Panc1 (cell line): ENCODE measurements around the gene OXTR. TPM values are rescaled to one million over a fixed set of nuclear protein-coding genes. Genes with fewer than 3 reads are reported as not detected.

Source experiments
- ATAC-seq: fragments of 200-7000 bp; cut with Tn5 transposase; 2 replicates; pipeline ENCODE4 v1.9.1; 2020; ENCODE audit warnings: mild to moderate bottlenecking, moderate library complexity
- BruUV-seq: library from RNA; stranded (reverse); fragments of 400-500 nt; replicated peaks from 2 replicates; lab custom pipeline; 2021; lab: Mats Ljungman, UMichigan
- CTCF ChIA-PET: fragments of 300-600 bp; sonication (Branson Sonifier 250); formaldehyde crosslinking; loops from one replicate; lab custom pipeline; 2022; ENCODE audit warnings: antibody characterized with exemption; lab: Charles Lee
- POLR2A ChIA-PET: fragments of 300-600 bp; sonication (Branson Sonifier 250); formaldehyde crosslinking; loops from one replicate; lab custom pipeline; 2022; ENCODE audit warnings: antibody characterized with exemption; lab: Charles Lee
- DNase-seq: peaks from one replicate; pipeline ENCODE4 v3.0.0-alpha.2; 2010; ENCODE audit warnings: low read depth, low spot score
- H3K27ac ChIP-seq: 2 replicates; pipeline ENCODE4 v1.5.1; 2011; ENCODE audit warnings: mild to moderate bottlenecking, low read length, inconsistent platforms
- H3K27me3 ChIP-seq: fragments of 200-500 bp; sonication (Bioruptor generic); 2 replicates; pipeline ENCODE4 v1.6.0; 2014; ENCODE audit warnings: low read length, inconsistent platforms; ENCODE audit not compliant: control insufficient read depth, insufficient read depth
- H3K36me3 ChIP-seq: fragments of 200-500 bp; sonication (Bioruptor generic); 2 replicates; pipeline ENCODE4 v1.5.1; 2014; ENCODE audit warnings: inconsistent platforms, mild to moderate bottlenecking, low read length, moderate library complexity; ENCODE audit not compliant: control insufficient read depth, insufficient read depth
- H3K4me1 ChIP-seq: 2 replicates; pipeline ENCODE4 v1.5.1; 2011; ENCODE audit warnings: inconsistent platforms, mild to moderate bottlenecking, low read length, moderate library complexity; ENCODE audit not compliant: control insufficient read depth, insufficient read depth
- H3K4me3 ChIP-seq, 2 experiments: 2 replicates each; pipeline ENCODE4 v1.5.1; 2011 to 2012; ENCODE audit warnings: low read depth in 2 of 2, low read length in 2 of 2, mild to moderate bottlenecking in 2 of 2, inconsistent platforms in 1 of 2, moderate library complexity in 1 of 2
- H3K9me3 ChIP-seq: fragments of 200-500 bp; sonication (Bioruptor generic); 2 replicates; pipeline ENCODE4 v1.5.1; 2014; ENCODE audit warnings: low read depth, mild to moderate bottlenecking, inconsistent platforms, low read length, moderate library complexity; ENCODE audit not compliant: control insufficient read depth, insufficient read depth
- POLR2AphosphoS5 ChIP-seq: IDR thresholded peaks from 2 replicates; pipeline ENCODE4 v1.6.1; 2012; ENCODE audit warnings: mild to moderate bottlenecking, low read depth, low read length, moderate library complexity
- SIN3A ChIP-seq: IDR thresholded peaks from 2 replicates; pipeline ENCODE4 v1.6.1; 2012; ENCODE audit warnings: low read depth, mild to moderate bottlenecking, low read length, moderate library complexity, borderline replicate concordance; ENCODE audit not compliant: insufficient read depth
- TCF7L2 ChIP-seq: IDR thresholded peaks from 2 replicates; pipeline ENCODE4 v1.6.1; 2011; ENCODE audit warnings: mild to moderate bottlenecking, low read depth, low read length, inconsistent platforms
- in situ Hi-C: cut with HindIII; loops from 2 replicates; pipeline ENCODE4 v1.10.0; 2016; ENCODE audit warnings: low sequenced_read_pairs, low pct_unique_long_range_greater_than_20kb
- intact Hi-C: fragments of 100-400 bp; cut with micrococcal nuclease; formaldehyde crosslinking; loops from one replicate; pipeline ENCODE4 v1.10.0; 2022; ENCODE audit not compliant: unreplicated experiment
- total RNA-seq: library from RNA; stranded (reverse); gene quantifications from one replicate; pipeline ENCODE4 v1.2.1, GENCODE V29; 2021; ENCODE audit not compliant: unreplicated experiment
- TF ChIP-seq, protein P1 (sequence below): fragments of 450-650 bp; IDR thresholded peaks from 2 replicates; pipeline ENCODE4 v1.5.1; 2017; ENCODE audit warnings: mild to moderate bottlenecking
- TF ChIP-seq, protein P2 (sequence below), 2 experiments: IDR thresholded peaks; 2 replicates each; pipeline ENCODE4 v1.6.1; 2011 to 2012; ENCODE audit warnings: low read depth in 2 of 2, control low read depth in 1 of 2, low read length in 1 of 2, mild to moderate bottlenecking in 1 of 2, moderate library complexity in 1 of 2; ENCODE audit not compliant: insufficient read depth in 1 of 2

OXTR gene
- total RNA-seq, 1 experiment from 2014 or later: 2.7 TPM

DNA sequence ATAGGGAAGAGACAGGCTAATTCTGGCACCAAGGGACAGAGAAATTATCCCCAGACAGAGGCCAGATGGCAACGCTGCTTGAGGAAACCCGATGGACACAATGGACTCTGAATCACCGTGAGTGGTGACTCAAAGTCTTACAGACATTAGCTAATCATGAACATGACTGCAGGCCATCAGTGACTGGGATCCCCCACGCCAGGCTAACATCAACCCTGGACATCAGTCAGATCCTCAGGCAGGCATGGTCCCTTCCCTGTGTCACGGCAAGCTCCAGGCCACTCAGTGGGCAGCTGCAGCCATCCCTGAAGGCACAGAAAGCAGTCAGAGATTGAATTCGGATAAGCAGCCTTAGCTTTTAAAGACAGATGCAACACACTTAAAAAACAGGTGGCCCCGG is 23.8 kb upstream of the OXTR start:
- no peaks in the 10 kb centered on the region for H3K4me1 ChIP-seq
- no peaks in the 10 kb centered on the region for H3K9me3 ChIP-seq
- H3K4me3 ChIP-seq: no peak overlapping the region
- BruUV-seq: no TSS peak
- POLR2A ChIA-PET: no interaction called here
- H3K27me3 ChIP-seq: no peaks in the 10 kb centered on the region
- no peak overlapping the region for H3K27ac ChIP-seq
- in situ Hi-C loops (no loop called here), intact Hi-C loops (no loop called here)
- no peak for TF ChIP-seq TCF7L2
- TF ChIP-seq, protein P1, sequence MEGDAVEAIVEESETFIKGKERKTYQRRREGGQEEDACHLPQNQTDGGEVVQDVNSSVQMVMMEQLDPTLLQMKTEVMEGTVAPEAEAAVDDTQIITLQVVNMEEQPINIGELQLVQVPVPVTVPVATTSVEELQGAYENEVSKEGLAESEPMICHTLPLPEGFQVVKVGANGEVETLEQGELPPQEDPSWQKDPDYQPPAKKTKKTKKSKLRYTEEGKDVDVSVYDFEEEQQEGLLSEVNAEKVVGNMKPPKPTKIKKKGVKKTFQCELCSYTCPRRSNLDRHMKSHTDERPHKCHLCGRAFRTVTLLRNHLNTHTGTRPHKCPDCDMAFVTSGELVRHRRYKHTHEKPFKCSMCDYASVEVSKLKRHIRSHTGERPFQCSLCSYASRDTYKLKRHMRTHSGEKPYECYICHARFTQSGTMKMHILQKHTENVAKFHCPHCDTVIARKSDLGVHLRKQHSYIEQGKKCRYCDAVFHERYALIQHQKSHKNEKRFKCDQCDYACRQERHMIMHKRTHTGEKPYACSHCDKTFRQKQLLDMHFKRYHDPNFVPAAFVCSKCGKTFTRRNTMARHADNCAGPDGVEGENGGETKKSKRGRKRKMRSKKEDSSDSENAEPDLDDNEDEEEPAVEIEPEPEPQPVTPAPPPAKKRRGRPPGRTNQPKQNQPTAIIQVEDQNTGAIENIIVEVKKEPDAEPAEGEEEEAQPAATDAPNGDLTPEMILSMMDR: no peak
- ATAC-seq (no peak; the same call in 1 of the 2 replicates), DNase-seq (no peak)
- no peaks in the 10 kb centered on the region for H3K36me3 ChIP-seq
- CTCF ChIA-PET: no interaction called here

DNA sequence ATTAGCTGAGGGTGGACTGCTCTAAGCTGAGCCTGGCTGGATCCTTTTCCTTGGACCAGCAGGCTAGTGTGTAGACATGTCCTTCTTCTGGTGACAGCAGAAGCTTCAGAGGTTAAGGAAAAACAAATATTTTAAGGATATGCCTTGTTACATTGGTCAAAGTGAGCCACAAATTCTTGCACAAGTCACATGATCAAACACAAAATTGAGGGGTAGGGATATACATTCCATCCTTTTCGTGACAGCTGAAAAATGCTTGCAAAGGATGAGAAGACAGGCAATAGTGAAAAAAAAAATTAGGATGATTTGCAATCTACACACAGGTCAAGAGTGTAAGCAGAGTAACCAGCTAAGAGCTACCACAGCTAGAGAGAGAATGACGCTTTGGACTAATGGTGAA is 21.1 kb upstream of the OXTR start:
- no peak for TF ChIP-seq POLR2AphosphoS5
- TF ChIP-seq, protein P2, sequence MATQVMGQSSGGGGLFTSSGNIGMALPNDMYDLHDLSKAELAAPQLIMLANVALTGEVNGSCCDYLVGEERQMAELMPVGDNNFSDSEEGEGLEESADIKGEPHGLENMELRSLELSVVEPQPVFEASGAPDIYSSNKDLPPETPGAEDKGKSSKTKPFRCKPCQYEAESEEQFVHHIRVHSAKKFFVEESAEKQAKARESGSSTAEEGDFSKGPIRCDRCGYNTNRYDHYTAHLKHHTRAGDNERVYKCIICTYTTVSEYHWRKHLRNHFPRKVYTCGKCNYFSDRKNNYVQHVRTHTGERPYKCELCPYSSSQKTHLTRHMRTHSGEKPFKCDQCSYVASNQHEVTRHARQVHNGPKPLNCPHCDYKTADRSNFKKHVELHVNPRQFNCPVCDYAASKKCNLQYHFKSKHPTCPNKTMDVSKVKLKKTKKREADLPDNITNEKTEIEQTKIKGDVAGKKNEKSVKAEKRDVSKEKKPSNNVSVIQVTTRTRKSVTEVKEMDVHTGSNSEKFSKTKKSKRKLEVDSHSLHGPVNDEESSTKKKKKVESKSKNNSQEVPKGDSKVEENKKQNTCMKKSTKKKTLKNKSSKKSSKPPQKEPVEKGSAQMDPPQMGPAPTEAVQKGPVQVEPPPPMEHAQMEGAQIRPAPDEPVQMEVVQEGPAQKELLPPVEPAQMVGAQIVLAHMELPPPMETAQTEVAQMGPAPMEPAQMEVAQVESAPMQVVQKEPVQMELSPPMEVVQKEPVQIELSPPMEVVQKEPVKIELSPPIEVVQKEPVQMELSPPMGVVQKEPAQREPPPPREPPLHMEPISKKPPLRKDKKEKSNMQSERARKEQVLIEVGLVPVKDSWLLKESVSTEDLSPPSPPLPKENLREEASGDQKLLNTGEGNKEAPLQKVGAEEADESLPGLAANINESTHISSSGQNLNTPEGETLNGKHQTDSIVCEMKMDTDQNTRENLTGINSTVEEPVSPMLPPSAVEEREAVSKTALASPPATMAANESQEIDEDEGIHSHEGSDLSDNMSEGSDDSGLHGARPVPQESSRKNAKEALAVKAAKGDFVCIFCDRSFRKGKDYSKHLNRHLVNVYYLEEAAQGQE (IDR thresholded peaks at IDR 0.05; ENCODE audit: insufficient read depth in 1 of 2, low read depth in 2 of 2, low read length in 1 of 2): no peak
- TF ChIP-seq, protein P1: no peak
- TF ChIP-seq SIN3A: no peak
- no peak for TF ChIP-seq TCF7L2
- in situ Hi-C loops (no loop called here), intact Hi-C loops (no loop called here)
- ChIA-PET POLR2A (no interaction called here), CTCF (no interaction called here)
- Histone ChIP-seq H3K27ac (no peak overlapping the region), H3K4me1 (no peaks in the 10 kb centered on the region), H3K36me3 (no peaks in the 10 kb centered on the region), H3K9me3 (no peaks in the 10 kb centered on the region), H3K27me3 (no peaks in the 10 kb centered on the region), H3K4me3 (no peak overlapping the region)
- DNase-seq: no peak
- ATAC-seq: no peak
- BruUV-seq: no TSS peak
